ENCODE data around the gene CHRM1.

GRCh38 chr11:62933285-62933684, 12.1 kb upstream of the CHRM1 start:
- TF ChIP-seq POLR2AphosphoS5 (IDR thresholded peaks at IDR 0.05; ENCODE audit: low read depth, low read length) = no peak
- TF ChIP-seq MXI1 (IDR thresholded peaks at IDR 0.05; ENCODE audit: borderline replicate concordance, low read depth, low read length) = no peak
- no peak for TF ChIP-seq NR2C2 (CRISPR knock-in tag; IDR thresholded peaks at IDR 0.05; ENCODE audit: borderline replicate concordance)

Data from HepG2 (cell line).